Embryonic facial prominence (tissue), 1 donor: ENCODE results near the gene BIRC6.
A peak's percentile ranks its signal among the peaks of the same experiment; 100 is the strongest.
"Not testable (repeated sequence)": the region's sequence is repeated elsewhere in the genome, so short reads cannot be mapped to it uniquely, and the experiment has no call there.

Experiments used
- DNase-seq: peaks from one replicate; pipeline ENCODE4 v3.0.0-alpha.2; 2016; ENCODE audit errors: extremely low spot score

Gene BIRC6, protein sequence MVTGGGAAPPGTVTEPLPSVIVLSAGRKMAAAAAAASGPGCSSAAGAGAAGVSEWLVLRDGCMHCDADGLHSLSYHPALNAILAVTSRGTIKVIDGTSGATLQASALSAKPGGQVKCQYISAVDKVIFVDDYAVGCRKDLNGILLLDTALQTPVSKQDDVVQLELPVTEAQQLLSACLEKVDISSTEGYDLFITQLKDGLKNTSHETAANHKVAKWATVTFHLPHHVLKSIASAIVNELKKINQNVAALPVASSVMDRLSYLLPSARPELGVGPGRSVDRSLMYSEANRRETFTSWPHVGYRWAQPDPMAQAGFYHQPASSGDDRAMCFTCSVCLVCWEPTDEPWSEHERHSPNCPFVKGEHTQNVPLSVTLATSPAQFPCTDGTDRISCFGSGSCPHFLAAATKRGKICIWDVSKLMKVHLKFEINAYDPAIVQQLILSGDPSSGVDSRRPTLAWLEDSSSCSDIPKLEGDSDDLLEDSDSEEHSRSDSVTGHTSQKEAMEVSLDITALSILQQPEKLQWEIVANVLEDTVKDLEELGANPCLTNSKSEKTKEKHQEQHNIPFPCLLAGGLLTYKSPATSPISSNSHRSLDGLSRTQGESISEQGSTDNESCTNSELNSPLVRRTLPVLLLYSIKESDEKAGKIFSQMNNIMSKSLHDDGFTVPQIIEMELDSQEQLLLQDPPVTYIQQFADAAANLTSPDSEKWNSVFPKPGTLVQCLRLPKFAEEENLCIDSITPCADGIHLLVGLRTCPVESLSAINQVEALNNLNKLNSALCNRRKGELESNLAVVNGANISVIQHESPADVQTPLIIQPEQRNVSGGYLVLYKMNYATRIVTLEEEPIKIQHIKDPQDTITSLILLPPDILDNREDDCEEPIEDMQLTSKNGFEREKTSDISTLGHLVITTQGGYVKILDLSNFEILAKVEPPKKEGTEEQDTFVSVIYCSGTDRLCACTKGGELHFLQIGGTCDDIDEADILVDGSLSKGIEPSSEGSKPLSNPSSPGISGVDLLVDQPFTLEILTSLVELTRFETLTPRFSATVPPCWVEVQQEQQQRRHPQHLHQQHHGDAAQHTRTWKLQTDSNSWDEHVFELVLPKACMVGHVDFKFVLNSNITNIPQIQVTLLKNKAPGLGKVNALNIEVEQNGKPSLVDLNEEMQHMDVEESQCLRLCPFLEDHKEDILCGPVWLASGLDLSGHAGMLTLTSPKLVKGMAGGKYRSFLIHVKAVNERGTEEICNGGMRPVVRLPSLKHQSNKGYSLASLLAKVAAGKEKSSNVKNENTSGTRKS (N-terminal part only)

DNA sequence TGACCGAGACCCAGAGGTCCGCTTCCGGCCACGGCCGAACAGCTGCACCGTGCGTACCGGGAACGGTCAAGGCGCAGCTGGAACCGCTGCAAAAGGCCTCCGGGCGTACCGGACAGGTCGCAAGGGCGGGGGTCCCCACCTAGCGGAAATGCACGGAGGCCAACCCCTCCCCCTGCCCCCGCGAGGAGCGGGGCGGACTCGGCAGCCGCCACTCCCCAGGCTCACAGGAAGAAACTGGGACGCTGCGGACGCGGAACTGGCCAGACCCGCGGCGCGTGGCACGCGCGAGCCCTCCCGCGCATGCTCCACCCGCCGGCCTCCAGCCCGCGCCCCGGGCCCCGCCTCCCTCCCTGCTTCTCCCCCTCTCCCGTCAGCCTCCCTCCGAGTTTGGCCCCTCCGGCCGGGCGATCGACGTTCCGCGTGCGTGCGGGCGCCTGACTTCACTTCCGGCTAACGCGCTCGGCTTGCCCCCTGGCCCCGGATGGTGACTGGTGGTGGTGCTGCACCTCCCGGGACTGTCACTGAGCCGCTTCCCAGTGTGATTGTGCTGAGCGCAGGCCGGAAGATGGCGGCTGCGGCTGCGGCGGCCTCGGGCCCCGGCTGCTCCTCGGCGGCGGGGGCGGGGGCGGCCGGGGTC, at the start of gene BIRC6:
Gene BIRC6 (plus strand): TSS at position 343 of the 637 bp plus-strand sequence. CDS start 139 bp downstream, at position 482.
- DNase-seq = peak; percentile 83

DNA sequence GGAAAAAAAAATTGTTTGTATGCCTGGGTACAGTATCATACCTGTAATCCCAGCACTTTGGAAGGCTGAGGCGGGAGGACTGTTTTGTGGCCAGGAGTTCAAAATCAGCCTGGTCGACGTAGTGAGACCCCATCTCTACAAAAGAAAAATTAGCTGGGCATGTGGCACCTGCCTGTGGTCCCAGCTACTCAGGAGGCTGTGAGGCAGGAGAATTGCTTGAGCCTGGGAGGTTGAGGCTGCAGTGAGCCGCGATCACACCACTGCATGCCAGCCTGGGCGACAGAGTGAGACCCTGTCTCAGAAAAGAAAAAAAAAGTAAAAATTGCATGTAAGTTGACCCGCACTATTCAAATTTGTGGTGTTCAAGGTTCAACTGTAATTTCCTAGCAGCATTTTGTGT, 46.2 kb upstream of the BIRC6 start:
- DNase-seq = no peak

DNA sequence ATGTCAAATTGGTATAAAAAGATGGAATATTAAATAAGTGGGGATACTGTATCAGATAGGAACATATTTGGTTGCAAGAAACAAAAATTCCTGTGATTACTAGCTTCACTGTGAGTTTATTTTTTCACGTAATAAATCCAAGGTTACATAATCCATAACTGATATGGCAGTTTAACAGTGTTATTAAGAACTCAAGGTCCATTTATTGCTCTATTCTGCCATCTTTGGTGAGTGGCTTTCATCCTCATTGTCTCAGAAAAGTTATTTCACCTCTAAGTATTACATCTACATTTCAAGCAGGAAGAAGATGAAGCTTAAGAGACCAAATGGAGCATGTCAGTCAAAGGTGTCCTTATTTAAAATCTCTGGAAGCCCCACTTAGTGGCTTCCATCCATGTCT, 41.9 kb upstream of the BIRC6 start:
- DNase-seq = no peak

DNA sequence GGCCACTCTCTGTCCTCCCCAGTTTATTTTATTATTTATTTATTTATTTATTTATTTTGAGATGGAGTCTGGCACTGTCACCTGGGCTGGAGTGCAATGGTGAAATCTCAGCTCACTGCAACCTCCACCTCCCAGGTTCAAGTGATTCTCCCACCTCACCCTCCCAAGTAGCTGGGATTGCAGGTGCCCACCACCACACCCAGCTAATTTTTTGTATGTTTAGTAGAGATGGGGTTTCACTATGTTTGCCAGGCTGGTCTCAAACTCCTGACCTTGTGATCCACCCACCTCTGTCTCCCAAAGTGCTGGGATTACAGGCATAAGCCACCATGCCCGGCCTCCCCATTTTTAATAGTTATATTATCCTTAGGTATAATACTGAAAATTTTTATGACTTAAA, 28.1 kb upstream of the BIRC6 start:
- not testable (repeated sequence) for DNase-seq

DNA sequence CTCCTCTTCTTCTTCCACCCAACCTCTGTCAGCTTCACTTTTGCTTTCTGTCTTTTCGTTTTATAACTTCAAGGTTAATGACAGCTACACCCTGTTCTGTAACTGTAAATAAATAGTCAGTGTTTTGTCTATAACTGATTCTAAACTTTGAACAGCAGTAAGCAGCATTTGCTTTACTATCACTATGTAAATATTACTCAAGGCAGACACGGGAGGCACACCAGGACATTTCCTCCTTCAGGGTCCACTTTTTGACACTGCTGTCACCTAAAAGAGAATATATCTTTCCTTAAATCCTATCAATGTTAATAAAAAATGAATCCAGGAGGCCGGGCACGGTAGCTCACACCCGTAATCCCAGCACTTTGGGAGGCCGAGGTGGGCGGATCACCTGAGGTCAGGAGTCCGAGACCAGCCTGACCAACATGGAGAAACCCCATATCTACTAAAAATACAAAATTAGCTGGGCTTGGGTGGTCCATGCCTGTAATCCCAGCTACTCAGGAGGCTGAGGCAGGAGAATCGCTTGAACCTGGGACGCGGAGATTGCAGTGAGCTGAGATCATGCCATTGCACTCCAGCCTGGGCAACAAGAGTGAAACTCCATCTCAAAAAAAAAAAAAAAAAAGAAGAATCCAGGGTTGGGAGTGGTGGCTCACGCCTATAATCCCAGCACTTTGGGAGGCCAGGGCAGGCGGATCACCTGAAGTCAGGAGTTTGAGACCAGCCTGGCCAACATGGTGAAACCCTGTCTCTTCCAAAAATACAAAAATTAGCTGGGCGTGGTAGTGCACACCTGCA, 27.4 kb upstream of the BIRC6 start:
- DNase-seq = not testable (repeated sequence)

DNA sequence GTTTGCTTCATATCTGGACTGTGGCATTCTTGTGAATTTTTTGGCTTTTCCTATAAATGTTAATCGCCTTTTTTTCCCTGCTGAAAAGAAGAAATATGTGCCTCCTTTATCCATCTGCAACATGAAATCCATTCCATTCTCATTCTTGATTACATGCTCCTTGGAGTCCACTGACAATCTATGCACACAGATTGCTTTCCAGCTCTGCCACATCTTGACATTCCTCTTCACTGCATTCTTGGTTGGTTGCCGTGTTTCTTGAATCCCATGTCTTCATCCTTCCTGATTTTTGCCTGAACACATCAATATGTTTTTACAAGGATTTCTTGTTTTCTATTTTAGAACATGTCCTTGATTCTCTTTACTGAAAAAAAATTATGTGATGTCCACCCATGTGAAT, 26.7 kb upstream of the BIRC6 start:
- DNase-seq = no peak

DNA sequence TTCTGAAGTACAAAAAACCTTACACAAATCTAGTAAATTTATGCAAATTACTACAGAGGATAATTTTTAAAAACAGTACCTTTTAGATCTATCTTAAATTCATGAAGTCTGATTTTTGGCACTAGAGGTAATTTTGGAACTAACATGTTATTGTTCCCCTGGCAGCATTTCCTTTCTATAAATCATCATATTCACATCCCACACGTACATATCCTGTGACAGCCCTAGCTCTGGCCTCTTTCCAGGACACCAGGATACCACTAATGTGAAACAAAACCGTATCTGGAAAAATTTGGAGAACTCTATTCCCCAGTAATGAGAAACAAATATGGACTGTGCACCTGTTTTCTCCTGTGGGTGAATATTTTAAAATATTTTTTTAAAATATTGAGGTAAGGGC, 14.0 kb upstream of the BIRC6 start:
- no peak for DNase-seq

DNA sequence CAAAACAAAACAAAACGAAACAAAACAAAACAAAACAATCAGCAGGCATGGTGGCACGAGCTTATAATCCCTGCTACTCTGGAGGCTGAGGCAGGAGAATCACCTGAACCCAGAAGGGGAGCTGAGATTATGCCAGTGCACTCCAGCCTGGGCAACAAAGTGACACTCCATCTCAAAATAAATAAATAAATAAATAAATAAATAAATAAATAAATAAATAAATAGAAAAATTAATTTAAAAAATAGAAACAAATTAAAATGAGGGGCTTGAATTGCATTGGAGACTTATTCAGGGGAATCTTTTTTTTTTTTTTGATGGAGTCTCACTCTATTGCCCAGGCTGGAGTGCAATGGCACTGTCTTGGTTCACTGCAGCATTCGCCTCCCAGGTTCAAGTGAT, 6.0 kb upstream of the BIRC6 start:
- DNase-seq = not testable (repeated sequence)

DNA sequence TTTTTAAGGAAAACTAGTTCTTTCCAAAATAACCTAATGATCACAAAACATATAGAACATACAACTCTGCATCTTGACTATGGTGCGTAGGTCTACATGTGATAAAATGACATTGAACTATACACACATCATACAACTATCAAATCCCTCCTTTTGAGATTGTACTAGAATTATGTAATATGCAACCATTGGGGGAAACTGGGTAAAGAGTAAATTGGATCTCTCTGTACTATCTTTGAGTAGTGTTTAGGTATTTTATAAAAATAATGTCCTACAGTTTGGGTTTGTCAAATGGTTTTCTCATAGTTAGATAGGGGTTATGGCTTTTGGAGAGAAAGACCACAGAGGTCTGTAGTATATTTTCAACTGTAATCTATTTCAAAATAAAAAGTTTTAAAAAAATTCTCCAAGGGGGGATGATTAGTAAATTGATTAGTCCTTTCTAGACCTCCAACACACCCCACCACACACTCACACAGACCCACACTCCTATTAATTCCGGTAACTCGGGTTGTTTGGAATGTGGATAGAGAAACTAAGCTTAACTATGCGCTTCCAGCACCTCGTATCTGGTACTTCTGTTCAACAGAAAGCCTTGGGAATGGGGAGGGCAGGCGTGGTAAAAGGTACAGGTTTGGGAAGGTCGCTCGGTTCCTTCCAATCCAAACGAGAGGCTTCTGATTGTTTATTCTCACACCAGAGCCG, 695 bp upstream of the BIRC6 start:
- no peak for DNase-seq

DNA sequence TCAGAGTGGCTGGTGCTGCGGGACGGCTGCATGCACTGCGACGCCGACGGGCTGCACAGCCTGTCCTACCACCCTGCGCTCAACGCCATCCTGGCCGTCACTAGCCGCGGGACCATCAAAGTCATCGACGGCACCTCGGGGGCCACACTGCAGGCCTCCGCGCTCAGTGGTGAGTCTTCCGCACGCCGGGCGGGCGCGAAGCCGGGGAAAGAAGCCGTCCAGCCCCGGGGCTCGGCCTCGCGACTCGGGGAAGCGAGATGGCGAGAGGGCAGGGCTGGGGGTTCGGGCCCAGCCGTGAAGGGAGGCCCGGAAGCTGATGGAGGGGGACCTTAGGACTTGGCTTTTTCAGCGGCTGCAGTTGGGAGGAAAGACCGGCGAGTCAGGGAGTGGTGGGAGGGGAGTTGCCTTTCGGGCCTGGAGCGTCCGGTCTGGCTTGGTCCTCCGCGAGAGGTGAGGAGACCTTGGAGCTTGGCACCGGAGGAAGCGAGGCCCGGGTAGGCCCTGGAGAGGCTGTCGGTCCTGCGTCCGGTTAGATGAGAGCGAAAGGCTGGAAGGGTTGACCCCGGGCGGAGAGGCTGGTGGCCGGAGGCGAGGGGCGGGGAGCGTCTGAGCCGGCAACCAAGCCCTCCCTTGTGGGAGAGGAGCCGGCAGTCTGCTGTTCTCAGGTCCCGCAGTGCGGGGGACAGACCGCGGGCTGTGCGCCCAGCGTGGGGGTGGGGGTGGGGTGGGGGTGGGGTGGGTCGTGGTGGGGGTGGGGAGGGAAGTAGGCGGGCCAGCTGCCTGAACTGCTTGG, 691 bp downstream of the BIRC6 start:
- DNase-seq = no peak

DNA sequence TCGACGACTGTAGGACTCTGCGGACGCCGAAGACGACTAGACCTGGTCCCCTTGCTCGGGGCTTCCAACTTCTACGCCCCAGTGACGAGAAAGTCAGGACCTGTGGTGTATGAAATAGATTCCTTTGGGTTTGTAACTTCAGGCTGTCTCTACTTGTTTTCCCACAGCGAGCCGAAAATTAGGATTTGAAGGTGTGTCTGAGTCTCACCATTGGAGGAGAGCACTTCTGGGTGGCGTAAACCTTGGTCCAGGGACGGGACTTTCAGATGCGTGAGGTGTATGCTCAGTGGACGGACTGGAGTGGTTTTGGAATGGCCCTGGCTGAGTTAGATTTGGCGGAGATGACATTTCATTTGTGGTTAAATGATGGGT, 1.3 kb downstream of the BIRC6 start:
- no peak for DNase-seq

DNA sequence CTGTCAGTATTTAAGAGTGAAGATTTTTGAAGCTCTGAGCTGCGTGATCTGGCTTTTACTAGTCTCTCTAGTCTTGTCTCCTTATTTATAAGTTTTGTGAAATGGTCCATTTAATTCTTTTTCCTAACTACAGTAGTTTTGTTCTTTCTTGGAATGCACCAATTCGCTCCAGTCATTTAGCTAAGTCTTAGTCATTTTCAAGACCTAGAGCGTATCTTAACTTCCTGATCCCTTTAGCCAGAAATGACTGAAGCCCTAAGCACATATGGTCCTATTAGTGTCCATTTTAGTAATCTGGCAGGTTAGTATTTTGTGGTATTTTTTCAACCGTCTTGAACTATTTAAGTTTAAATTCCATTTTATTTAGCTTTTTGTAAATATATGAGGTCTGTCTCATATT, 3.6 kb downstream of the BIRC6 start:
- no peak for DNase-seq

DNA sequence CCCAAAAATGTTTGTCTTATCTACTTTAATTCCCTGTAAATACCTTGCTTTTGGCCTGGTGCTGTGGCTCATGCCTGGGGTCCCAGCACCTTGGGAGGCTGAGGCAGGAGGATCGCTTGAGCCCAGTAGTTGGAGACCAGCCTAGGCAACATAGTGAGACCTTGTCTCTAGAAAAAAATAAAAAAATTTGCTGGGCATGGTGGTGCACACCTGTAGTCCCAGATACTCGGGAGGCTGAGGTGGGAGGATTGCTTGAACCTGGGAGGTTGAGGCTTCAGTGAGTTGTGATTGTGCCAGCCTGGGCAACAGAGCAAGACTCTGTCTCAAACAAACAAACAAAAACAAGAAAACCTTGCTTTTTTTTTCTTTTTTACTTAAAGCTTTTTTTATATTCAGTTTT, 6.2 kb downstream of the BIRC6 start:
- DNase-seq = not testable (repeated sequence)

DNA sequence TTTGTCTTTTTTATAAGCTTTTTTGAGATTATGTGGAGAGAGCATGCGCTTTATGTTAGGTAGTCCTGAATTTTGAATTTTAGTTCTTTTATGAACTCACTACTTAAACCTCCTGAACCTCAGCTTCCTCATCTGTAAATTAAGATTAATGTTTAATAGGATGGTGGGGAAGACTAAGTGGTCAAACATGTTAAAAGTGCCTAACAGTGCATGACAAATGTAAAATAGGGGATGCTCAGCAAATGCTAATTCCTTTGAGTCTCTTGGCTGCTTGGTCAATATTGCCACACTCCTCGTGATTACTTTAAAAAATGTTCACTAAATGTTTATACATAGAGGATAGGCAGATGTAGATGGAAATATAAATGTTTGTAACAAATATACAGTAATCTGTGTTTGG, 6.8 kb downstream of the BIRC6 start:
- no peak for DNase-seq

DNA sequence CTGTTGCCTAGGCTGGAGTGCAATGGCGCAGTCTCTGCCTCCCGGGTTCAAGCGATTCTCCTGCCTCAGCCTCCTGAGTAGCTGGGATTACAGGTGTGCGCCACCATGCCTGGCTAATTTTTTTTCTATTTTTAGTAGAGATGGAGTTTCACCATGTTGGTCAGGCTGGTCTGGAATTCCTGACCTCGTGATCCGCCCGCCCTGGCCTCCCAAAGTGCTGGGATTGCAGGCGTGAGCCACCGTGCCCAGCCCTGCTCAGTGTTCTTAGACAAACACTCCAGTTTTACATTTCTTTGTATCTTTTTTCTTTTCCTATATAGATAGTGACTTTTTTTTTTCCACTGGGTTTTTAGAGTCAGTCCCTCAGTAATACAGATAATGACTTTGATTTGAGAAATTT, 7.5 kb downstream of the BIRC6 start:
- DNase-seq = not testable (repeated sequence)

DNA sequence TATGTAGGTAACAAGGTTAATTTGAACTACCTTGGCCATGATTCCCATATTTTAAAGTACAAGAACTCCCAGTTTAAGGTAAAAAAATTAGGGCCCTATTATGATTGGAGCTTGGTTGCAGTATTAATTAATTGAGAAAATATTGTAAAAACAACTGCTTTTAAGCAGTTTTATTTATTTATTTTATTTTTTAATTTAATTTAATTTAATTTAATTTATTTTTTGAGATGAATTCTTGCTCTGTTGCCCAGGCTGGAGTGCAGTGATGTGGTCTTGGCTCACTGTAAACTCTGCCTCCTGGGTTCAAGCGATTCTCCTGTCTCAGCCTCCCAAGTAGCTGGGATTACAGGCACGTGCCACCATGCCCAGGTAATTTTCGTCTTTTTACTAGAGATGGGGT, 8.9 kb downstream of the BIRC6 start:
- not testable (repeated sequence) for DNase-seq

DNA sequence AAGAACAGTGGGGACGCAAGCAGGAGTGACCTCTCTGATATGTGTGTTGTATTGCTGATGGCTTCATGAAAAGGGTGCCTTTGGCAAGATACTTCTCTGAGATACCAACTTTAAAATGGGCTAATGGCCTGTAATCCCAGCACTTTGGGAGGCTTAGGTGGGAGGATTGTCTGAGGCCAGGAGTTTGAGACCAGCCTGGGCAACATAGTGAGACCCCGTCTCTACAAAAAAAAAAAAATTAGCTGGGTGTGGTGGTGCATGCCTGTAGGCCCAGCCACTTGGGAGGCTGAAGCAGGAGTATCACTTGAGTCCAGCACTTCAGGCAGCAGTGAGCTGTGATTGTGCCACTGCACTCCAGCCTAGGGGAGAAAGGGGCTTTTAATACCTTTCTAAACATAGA, 9.8 kb downstream of the BIRC6 start:
- DNase-seq = no peak

DNA sequence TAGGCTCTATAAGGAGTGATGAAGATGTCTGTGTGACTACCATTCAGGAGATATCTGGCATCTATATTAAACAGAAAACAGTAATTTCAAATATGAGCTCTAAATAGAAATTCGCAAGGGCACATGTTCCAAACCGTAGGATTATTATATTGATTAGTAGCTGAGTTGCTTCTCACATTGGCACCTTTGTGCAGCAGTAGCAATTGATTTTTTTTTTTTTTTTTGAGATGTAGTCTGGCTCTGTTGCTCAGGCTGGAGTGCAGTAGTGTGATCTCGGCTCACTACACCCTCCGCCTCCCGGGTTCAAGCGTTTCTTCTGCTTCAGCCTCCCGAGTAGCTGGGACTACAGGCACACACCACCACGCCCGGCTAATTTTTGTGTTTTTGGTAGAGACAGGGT, 12.4 kb downstream of the BIRC6 start:
- no peak for DNase-seq

DNA sequence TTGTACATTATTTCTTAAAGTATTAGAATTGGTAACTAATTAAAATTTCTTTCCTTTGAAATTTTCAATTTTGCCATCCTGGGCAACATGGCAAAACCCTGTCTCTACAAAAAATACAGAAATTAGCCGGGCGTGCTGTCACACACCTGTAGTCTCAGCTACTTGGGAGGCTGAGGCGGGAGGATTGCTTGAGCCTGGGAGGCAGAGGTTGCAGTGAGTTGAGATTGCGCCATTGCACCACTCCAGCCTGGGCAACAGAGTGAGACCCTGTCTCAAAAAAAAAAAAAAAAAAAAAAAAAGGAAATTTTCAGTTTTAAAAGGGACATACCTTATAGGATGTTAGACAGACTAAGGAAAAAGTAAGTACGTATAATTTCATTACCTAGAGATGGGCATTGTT, 14.1 kb downstream of the BIRC6 start:
- DNase-seq = not testable (repeated sequence)
